ENCODE results near the gene UHRF1. TPM values are rescaled to one million over a fixed set of nuclear protein-coding genes. Genes with fewer than 3 reads are reported as not detected.

Gene UHRF1
- total and polyA plus RNA-seq, 4 donors: 3.2 to 7.5 (median 4.5) TPM

DNA sequence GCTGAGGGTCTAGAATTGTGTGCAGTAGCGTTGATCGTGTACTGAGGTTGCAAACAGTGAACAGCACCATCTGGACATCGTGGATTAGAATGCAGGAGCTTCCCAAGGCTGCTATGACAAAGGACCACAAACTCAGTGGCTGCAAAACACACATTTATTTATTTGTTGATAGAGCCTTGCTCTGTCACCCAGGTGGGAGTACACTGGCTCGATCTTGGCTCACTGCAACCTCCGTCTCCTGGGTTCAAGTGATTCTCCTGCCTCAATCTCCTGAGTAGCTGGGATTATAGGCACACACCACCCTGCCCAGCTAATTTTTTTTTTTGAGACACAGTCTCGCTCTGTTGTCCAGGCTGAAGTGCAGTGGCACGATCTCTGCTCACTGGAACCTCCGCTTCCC, 2.3 kb upstream of the UHRF1 start:
- TF ChIP-seq, protein P1, sequence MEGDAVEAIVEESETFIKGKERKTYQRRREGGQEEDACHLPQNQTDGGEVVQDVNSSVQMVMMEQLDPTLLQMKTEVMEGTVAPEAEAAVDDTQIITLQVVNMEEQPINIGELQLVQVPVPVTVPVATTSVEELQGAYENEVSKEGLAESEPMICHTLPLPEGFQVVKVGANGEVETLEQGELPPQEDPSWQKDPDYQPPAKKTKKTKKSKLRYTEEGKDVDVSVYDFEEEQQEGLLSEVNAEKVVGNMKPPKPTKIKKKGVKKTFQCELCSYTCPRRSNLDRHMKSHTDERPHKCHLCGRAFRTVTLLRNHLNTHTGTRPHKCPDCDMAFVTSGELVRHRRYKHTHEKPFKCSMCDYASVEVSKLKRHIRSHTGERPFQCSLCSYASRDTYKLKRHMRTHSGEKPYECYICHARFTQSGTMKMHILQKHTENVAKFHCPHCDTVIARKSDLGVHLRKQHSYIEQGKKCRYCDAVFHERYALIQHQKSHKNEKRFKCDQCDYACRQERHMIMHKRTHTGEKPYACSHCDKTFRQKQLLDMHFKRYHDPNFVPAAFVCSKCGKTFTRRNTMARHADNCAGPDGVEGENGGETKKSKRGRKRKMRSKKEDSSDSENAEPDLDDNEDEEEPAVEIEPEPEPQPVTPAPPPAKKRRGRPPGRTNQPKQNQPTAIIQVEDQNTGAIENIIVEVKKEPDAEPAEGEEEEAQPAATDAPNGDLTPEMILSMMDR (IDR thresholded peaks at IDR 0.05; ENCODE audit: control extremely low read depth, extremely low read depth): no peak

GRCh38 chr19:4908360-4908759, 941 bp upstream of the UHRF1 start:
- Histone ChIP-seq H3K9me3 (ENCODE audit: control insufficient read depth in 4 of 4, insufficient read depth in 3 of 4, low read length in 3 of 4) (no peaks in the 10 kb centered on the region), H3K4me1 (ENCODE audit: control insufficient read depth in 5 of 5, insufficient read depth in 5 of 5, low read length in 5 of 5) (peaks cover 0 to 20% (median 14%) of the 10 kb centered on the region in 5 donors), H3K27me3 (ENCODE audit: control insufficient read depth in 3 of 3, insufficient read depth in 3 of 3, low read length in 2 of 3) (no peaks in the 10 kb centered on the region), H3K9ac (ENCODE audit: insufficient read depth in 1 of 2, low read length in 2 of 2) (no peak overlapping the region), H3K36me3 (ENCODE audit: control insufficient read depth in 4 of 4, insufficient read depth in 4 of 4, low read length in 4 of 4) (no peaks in the 10 kb centered on the region), H3K27ac (ENCODE audit: low read depth in 1 of 2, low read length in 1 of 2) (no peak overlapping the region), H3K4me3 (no peak overlapping the region)
- ATAC-seq (ENCODE audit: insufficient read depth, low FRiP score) (no peak), DNase-seq (no peak)
- 86 to 89% methylated on average over 5 of the region's 5 CpGs for WGBS, 2 donors
- TF ChIP-seq, protein P1 (IDR thresholded peaks at IDR 0.05; ENCODE audit: control extremely low read depth, extremely low read depth): no peak

More for the DNA sequence above, 2.3 kb upstream of the UHRF1 start:
- H3K27ac ChIP-seq (ENCODE audit: low read depth in 1 of 2, low read length in 1 of 2): no peak overlapping the region
- H3K9me3 ChIP-seq (ENCODE audit: control insufficient read depth in 4 of 4, insufficient read depth in 3 of 4, low read length in 3 of 4): no peaks in the 10 kb centered on the region
- no peak overlapping the region for H3K4me3 ChIP-seq
- no peak overlapping the region for H3K9ac ChIP-seq (ENCODE audit: insufficient read depth in 1 of 2, low read length in 2 of 2)
- 86 to 95% methylated on average over 8 of the region's 8 CpGs for WGBS, 2 donors
- H3K36me3 ChIP-seq (ENCODE audit: control insufficient read depth in 4 of 4, insufficient read depth in 4 of 4, low read length in 4 of 4): no peaks in the 10 kb centered on the region
- peaks cover 0 to 17% (median 14%) of the 10 kb centered on the region in 5 donors for H3K4me1 ChIP-seq (ENCODE audit: control insufficient read depth in 5 of 5, insufficient read depth in 5 of 5, low read length in 5 of 5)
- no peak for DNase-seq
- no peaks in the 10 kb centered on the region for H3K27me3 ChIP-seq (ENCODE audit: control insufficient read depth in 3 of 3, insufficient read depth in 3 of 3, low read length in 2 of 3)
- no peak for ATAC-seq (ENCODE audit: insufficient read depth, low FRiP score)

DNA sequence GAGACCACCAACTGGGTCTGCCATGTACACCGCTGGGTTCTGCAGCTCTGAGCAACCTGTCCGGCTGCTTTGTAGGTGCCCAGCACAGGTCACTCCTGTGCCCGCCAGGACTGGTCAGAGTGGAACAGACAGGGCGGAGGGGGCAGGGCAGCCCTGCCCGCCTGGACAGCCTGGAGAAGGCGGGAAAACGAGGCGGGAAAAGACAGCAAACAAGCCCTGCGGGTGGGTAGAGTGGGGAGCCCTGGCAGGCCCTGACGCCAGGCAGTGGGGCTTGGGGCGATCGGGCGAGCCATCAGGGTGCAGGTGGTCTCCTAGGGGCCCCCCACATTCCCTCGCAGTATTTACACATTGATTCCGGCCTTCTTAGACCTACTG, 533 bp upstream of the UHRF1 start:
- no peak overlapping the region for H3K9ac ChIP-seq (ENCODE audit: insufficient read depth in 1 of 2, low read length in 2 of 2)
- H3K27ac ChIP-seq (ENCODE audit: low read depth in 1 of 2, low read length in 1 of 2): no peak overlapping the region
- H3K27me3 ChIP-seq (ENCODE audit: control insufficient read depth in 3 of 3, insufficient read depth in 3 of 3, low read length in 2 of 3): no peaks in the 10 kb centered on the region
- WGBS, 2 donors: 73 to 86% methylated on average over 14 to 15 of the region's 15 CpGs
- TF ChIP-seq, protein P1 (IDR thresholded peaks at IDR 0.05; ENCODE audit: control extremely low read depth, extremely low read depth): no peak
- H3K9me3 ChIP-seq (ENCODE audit: control insufficient read depth in 4 of 4, insufficient read depth in 3 of 4, low read length in 3 of 4): no peaks in the 10 kb centered on the region
- ATAC-seq (ENCODE audit: insufficient read depth, low FRiP score) (no peak), DNase-seq (peak in 1 of 3 donors; percentile 9)
- peaks cover 0 to 20% (median 14%) of the 10 kb centered on the region in 5 donors for H3K4me1 ChIP-seq (ENCODE audit: control insufficient read depth in 5 of 5, insufficient read depth in 5 of 5, low read length in 5 of 5)
- no peak overlapping the region for H3K4me3 ChIP-seq
- H3K36me3 ChIP-seq (ENCODE audit: control insufficient read depth in 4 of 4, insufficient read depth in 4 of 4, low read length in 4 of 4): no peaks in the 10 kb centered on the region
